Camera-type eye (tissue), 1 donor: ENCODE data around the gene DEFB128. TPM values are rescaled to one million over a fixed set of nuclear protein-coding genes. Genes with fewer than 3 reads are reported as not detected.

Experiments used
- total RNA-seq: library from RNA; depleted of rRNA; stranded (reverse); fragments of >200 nt; gene quantifications from one replicate; pipeline ENCODE4 v1.2.3, GENCODE V29; 2014

DEFB128 gene
- total RNA-seq, result not detected

DNA sequence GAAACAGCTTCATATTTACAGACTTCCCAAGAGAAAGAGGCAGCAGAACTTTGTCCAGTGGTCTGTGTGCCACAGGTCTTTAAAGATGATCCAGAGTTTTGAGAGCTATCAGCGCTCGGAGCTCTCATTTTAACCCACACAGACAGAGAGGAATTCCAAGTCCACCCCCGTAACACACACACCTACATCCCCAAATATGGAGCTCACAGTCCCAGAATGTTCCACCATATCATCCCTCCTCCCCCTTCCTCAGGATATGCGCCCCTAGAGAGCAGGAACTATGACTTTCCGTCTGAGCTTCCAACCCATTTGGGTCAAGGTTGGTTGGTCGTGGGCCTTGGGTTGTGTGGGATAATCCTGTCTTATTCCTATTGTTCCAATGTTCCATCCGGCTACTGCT lies at the start of gene DEFB128:
TSS of gene DEFB128 (minus strand) at position 101 of the 400 bp plus-strand sequence. CDS start at position 13, 88 bp downstream.

DNA sequence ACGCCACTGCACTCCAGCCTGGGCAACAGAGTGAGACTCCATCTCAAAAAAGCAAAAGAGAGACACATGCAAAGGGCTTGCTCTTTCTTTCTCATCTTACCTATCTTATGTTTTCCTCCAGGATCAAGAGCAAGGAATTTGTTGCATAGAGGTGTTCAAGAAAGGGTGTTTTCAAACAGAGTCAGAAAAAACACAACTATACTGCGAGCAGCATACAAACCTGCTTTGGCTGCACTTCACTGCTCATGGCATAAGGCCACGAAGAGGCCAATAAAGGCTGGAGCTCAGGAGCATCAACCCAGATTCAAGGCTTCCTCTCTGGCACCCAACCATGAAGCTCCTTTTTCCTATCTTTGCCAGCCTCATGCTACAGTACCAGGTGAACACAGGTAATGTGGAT lies 37.4 kb upstream of the DEFB128 start, which contains the start of gene DEFB129:
TSS of gene DEFB129 (plus strand) at position 301 of the 400 bp plus-strand sequence. CDS start at position 332, 31 bp downstream.

DNA sequence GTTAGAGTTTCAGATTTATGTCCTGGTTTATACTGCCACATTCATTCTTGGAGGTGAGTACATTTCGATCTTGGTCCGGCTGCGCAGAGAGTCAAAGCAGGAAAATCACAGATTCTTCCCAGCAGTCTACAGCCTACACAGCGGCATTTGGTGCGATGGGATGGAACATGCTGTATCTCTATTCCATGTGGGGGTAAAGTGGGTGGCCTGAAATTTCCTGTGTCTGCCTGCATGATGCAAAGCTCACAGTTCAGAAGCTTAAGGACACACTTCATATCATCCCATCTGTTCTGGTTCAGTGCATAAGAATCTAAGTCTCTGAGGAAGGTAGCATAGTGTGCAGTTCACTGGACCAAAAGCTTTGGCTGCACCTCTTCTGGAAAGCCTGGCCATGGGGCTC lies 32.4 kb downstream of the DEFB128 start, which contains the start of gene DEFB127:
TSS of gene DEFB127 (plus strand) at position 301 of the 400 bp plus-strand sequence. CDS start at position 392, 91 bp downstream.

DNA sequence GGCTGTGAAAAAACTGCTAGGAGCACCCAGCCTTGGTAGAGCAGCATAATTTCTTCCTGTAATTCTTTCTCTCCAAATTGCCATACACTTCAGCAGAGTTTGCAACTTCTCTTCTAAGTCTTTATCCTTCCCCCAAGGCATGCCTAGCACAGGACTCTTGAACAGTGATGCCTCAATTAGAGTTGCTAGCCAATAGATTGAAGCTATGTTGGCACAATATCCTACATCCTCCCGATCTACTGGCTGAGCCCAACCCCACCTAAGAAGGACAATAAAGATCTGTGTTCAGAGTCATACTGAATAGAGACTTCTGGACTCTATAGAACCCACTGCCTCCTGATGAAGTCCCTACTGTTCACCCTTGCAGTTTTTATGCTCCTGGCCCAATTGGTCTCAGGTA lies 47.2 kb downstream of the DEFB128 start, which contains the start of gene DEFB126:
TSS of gene DEFB126 (plus strand) at position 301 of the 400 bp plus-strand sequence. CDS start at position 340, 39 bp downstream.

Other genes starting within 250 kb of the DEFB128 start
- 1.4 TPM for gene DEFB125, start 102.0 kb downstream of the DEFB128 start, total RNA-seq
- gene DEFB126, start 47.1 kb downstream of the DEFB128 start, total RNA-seq, result not detected
- gene DEFB127, start 32.3 kb downstream of the DEFB128 start, total RNA-seq, result not detected
- gene DEFB129, start 37.5 kb upstream of the DEFB128 start, total RNA-seq, result not detected
- gene DEFB132, start 68.0 kb upstream of the DEFB128 start, total RNA-seq, result not detected
- 12.6 TPM for gene C20orf96, start 101.0 kb upstream of the DEFB128 start, total RNA-seq
- gene ZCCHC3, start 107.9 kb upstream of the DEFB128 start, total RNA-seq, result 34.5 TPM
- 16.4 TPM for gene SOX12, start 135.8 kb upstream of the DEFB128 start, total RNA-seq
- gene NRSN2, start 157.4 kb upstream of the DEFB128 start, total RNA-seq, result 16.0 TPM
- gene TRIB3, start 191.0 kb upstream of the DEFB128 start, total RNA-seq, result 5.7 TPM
- gene RBCK1, start 218.6 kb upstream of the DEFB128 start, total RNA-seq, result 69.6 TPM